Kidney epithelial cell (primary cell): ENCODE measurements around the gene ALS2CL. TPM values are rescaled to one million over a fixed set of nuclear protein-coding genes. Genes with fewer than 3 reads are reported as not detected.

Experiments used
- DNase-seq: peaks from one replicate; pipeline ENCODE4 v3.0.0-alpha.2; 2010; ENCODE audit warnings: low read depth
- H3K27me3 ChIP-seq: 2 replicates; pipeline ENCODE4 v1.6.0; 2011; ENCODE audit warnings: low read length; ENCODE audit not compliant: control insufficient read depth, insufficient read depth
- H3K36me3 ChIP-seq: 2 replicates; pipeline ENCODE4 v1.5.1; 2011; ENCODE audit warnings: low read length; ENCODE audit not compliant: control insufficient read depth, insufficient read depth
- H3K4me3 ChIP-seq: 2 replicates; pipeline ENCODE4 v1.5.1; 2011; ENCODE audit warnings: low read depth, mild to moderate bottlenecking, control low read depth, low read length
- total RNA-seq: library from RNA; depleted of rRNA; stranded (reverse); fragments of >200 nt; gene quantifications from 2 replicates; pipeline ENCODE4 v1.2.3, GENCODE V29; 2015
- TF ChIP-seq, protein P1 (sequence below): IDR thresholded peaks from 2 replicates; pipeline ENCODE4 v1.5.1; 2011; ENCODE audit warnings: mild to moderate bottlenecking, moderate library complexity, low read length, control low read depth, inconsistent platforms; ENCODE audit not compliant: insufficient read depth, poor library complexity, severe bottlenecking

ALS2CL gene
- total RNA-seq, 1 donor from 2014 or later = 23.7 TPM

DNA sequence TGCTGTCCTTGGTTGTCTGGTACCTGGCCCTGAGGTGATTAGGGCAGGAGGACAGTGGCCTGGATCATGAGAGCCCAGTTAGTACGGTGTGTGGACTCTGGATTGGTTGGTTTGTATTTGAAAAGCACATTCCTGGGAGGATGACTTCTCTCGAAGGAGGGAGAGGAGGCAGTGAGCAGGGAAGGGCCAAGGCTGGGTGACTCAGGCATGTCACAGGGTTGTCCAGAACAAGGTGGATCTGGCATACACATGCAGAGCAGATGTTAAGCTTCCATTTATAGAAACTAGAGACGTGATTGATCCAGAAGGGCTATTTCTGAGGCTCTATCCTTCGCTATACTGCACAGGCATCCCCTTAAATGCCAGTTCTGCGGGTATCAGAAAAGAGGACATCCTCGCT lies 46.8 kb downstream of the ALS2CL start:
- peaks cover 2% of the 10 kb centered on the region for H3K27me3 ChIP-seq
- TF ChIP-seq, protein P1, sequence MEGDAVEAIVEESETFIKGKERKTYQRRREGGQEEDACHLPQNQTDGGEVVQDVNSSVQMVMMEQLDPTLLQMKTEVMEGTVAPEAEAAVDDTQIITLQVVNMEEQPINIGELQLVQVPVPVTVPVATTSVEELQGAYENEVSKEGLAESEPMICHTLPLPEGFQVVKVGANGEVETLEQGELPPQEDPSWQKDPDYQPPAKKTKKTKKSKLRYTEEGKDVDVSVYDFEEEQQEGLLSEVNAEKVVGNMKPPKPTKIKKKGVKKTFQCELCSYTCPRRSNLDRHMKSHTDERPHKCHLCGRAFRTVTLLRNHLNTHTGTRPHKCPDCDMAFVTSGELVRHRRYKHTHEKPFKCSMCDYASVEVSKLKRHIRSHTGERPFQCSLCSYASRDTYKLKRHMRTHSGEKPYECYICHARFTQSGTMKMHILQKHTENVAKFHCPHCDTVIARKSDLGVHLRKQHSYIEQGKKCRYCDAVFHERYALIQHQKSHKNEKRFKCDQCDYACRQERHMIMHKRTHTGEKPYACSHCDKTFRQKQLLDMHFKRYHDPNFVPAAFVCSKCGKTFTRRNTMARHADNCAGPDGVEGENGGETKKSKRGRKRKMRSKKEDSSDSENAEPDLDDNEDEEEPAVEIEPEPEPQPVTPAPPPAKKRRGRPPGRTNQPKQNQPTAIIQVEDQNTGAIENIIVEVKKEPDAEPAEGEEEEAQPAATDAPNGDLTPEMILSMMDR = no peak
- DNase-seq = no peak
- H3K36me3 ChIP-seq = no peaks in the 10 kb centered on the region
- no peak overlapping the region for H3K4me3 ChIP-seq

DNA sequence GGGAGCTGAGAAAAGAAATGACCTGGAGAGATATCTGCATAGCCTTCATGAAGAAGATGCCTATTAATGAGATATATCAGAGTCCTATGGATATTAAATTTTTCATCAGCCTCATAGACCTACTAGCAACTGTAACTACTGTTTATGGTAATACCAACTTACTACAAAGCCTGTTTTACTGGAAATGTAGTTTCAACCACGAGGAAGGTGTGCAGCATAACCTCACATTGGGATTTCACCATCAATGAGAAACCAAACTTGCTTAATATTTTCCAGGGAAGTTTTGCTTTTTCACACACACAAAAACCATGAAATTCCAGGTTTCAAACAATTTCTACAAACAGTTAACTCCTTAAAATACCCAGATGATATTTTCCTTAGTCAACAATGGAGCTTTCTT lies 49.8 kb downstream of the ALS2CL start:
- Histone ChIP-seq H3K27me3 (peaks cover 2% of the 10 kb centered on the region), H3K36me3 (no peaks in the 10 kb centered on the region), H3K4me3 (no peak overlapping the region)
- TF ChIP-seq, protein P1 = no peak
- DNase-seq = no peak

DNA sequence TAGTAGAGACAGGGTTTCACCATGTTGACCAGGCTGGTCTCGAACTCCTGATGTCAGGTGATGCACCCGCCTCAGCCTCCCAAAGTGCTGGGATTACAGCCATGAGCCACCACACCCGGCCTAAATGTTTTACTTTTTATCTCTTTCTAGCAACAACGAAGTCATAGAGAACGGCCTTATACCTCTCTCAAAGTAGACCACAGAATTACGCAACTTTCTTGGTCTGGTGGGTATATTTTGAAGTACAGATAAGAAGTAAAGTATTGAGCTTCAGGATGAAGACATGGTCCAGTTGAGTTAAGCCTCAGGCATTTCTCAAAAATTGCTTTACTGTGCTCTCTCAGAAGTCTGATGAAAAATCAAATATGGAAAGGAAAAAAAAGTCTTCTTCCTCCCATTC lies 50.5 kb downstream of the ALS2CL start:
- Histone ChIP-seq H3K36me3 (no peaks in the 10 kb centered on the region), H3K4me3 (no peak overlapping the region), H3K27me3 (peaks cover 2% of the 10 kb centered on the region)
- TF ChIP-seq, protein P1 = no peak
- DNase-seq = no peak

DNA sequence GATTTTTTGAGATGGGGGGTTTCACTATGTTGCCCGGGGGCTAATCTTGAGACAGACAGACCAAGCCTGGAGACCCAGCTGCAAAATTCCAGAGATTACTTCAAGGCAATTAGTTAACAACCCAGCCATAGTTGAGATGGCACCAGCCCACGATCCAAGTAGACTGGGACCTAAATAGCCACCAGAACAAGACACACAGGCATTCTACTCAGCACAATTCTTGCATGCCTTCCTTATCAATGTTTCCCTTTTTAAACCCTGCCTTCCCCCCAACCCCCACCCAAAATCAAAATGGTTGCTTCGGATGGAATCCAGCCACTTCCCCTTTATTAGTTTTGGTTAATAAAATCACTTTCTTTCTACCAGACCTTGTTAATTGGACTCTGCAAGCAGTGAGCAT lies 52.6 kb downstream of the ALS2CL start:
- Histone ChIP-seq H3K4me3 (no peak overlapping the region), H3K27me3 (peaks cover 2% of the 10 kb centered on the region), H3K36me3 (no peaks in the 10 kb centered on the region)
- TF ChIP-seq, protein P1 = no peak
- no peak for DNase-seq

DNA sequence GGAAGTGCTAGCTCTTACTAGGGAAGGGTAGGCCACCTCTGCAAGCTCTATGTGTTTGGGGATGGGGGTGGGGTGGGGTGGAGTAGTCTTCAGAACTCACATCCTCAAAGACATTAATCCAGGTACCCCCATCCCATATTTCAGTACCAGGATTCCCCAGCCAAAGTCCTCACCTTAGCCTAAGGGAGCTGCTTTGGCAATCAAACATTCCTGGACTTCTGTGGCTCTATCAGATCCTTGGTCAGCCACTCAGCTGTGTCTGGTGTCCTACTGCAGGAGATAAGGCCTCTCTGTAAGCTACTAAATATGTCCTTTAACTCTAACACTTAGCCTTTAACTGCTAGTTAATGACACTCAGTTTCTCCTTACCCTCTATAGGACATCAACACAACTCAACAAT lies 54.3 kb downstream of the ALS2CL start:
- Histone ChIP-seq H3K36me3 (no peaks in the 10 kb centered on the region), H3K4me3 (no peak overlapping the region), H3K27me3 (peaks cover 2% of the 10 kb centered on the region)
- no peak for DNase-seq
- TF ChIP-seq, protein P1 = no peak

DNA sequence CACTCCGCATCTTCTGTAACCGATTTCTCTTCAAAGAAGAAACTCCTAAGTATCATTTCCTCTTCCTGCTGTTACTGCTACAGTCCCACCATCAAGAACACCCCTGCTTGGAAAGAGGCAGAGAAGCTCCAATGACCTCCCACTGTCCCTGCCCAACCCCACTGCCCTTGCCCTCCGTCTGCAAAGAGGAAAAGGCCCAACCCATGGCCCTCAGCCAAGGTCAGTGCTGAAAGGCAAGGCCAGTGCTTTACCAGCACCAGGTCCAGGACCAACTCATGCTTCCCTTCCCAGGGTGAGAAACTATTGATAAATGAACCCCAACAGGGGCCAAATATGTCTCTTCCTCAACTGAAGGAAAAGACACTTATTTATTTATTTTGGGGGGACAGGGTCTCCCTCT lies 58.6 kb downstream of the ALS2CL start:
- Histone ChIP-seq H3K27me3 (no peaks in the 10 kb centered on the region), H3K4me3 (no peak overlapping the region), H3K36me3 (no peaks in the 10 kb centered on the region)
- DNase-seq = no peak
- TF ChIP-seq, protein P1 = no peak
